Non-pigmented ciliary epithelial cell (primary cell): ENCODE results near the gene TNFRSF25.

Source experiments
- DNase-seq: peaks from one replicate; pipeline ENCODE4 v3.0.0-alpha.2; 2010; ENCODE audit warnings: low read depth

Gene TNFRSF25, protein sequence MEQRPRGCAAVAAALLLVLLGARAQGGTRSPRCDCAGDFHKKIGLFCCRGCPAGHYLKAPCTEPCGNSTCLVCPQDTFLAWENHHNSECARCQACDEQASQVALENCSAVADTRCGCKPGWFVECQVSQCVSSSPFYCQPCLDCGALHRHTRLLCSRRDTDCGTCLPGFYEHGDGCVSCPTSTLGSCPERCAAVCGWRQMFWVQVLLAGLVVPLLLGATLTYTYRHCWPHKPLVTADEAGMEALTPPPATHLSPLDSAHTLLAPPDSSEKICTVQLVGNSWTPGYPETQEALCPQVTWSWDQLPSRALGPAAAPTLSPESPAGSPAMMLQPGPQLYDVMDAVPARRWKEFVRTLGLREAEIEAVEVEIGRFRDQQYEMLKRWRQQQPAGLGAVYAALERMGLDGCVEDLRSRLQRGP

DNA sequence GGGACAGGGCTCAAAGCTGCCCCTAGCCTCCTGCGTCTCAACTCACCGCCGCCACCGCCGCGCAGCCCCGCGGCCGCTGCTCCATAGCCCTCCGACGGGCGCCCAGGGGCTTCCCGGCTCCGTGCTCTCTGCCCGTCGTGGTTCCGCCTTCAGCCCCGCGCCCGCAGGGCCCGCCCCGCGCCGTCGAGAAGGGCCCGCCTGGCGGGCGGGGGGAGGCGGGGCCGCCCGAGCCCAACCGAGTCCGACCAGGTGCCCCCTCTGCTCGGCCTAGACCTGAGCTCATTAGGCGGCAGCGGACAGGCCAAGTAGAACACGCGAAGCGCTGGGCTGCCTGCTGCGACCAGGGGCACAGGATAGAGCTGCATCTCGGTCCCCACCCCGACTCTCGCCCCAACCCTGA, at the start of gene TNFRSF25:
TSS of gene TNFRSF25 (minus strand) at position 151 of the 400 bp plus-strand sequence. CDS start at position 85, 66 bp downstream.
- no peak for DNase-seq

DNA sequence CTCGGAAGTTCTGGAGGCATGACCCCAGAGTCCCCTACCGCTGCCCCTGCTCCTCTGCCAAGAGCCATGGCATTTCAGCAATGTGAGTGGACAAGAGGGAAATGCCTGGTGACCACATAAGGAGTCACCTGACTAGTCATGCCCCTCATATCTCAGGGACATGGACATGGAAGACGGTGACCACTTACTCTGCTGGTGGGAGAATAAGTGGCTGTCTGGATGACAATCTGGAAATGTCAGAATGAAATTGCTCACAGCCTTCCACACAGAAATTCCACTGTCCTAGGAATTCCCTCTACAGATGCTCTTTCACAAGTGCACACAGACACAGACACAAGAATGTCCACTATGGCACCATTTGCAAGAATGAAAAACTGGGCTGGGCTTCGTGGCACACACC, 49.8 kb upstream of the TNFRSF25 start:
- no peak for DNase-seq

DNA sequence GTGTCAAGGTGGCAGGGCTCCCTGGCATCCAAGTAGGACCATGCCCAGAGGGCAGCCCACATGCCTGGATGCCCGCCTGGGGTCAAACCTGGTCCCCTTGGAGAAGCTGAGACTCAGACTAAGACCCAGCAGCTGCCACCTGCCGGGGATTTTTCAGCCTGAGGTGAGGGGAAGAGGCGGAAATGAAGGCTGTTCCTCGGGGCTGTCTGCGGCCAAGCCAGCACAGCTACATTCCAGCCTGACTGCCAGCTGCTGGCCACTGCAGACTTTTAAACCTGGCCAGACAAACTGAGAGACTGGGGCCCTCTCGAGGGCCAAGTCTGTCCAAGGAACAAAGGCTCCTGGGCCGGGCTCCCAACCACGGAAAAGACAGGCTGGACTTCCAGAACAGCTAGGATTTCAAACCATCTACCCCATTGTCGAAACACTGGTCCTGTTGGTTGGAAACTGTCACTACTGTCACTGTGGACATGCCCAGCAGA, 47.4 kb upstream of the TNFRSF25 start:
- no peak for DNase-seq

DNA sequence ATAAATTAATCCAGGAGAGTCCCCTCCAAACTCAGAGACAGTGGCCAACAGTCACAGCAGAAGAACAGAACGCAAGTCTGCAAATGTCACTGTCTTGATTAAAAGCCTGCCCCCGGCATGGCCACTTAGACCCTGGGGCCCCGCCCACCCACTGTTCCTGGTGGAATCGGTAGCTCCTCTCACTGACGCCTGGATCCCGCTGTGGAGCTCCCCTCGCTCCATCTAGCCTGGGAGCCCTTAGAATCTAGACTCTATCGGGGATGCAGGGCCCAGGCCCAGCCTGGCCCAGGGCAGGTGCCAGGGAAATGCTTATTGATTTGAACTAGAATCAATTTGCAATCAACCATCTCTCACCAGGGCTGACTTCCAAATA, 46.9 kb upstream of the TNFRSF25 start:
- DNase-seq: no peak

DNA sequence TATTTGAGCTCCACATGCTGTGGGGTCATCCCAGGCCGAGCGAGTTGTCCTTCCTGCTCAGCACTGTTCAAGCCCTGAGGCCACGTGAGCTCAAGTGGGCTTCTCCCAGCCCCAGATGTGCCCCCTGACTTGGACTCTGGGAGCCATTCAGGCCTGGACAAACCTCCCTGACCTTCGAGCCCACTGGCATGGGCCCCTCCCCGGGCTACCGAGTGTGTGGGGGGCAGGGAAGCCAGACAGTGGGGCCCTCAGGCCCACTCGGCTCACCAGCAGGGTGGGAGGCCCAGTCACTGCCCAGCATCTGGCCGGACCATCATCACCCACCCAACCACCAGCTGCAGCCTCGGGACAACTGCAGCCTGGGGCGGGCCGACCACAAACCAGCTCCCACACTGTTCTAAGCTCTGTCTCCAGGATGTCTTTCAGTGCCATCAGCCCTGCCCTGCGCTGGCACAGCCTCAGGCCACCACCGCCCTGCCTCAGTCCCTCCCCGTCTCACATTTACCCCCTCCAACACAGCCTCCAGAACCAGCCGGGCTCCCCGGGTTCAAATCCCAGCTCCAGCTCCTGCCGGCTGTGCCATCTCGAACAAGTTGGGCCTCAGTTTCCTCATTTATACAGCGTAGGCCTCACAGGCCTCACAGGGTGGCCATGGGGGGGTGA, 46.4 kb upstream of the TNFRSF25 start:
- DNase-seq: no peak

- DNase-seq: no peak
Measured at GRCh38 chr1:6511561-6512244, 45.7 kb upstream of the TNFRSF25 start.

- DNase-seq: no peak
Measured at GRCh38 chr1:6511056-6511455, 45.1 kb upstream of the TNFRSF25 start.

GRCh38 chr1:6510493-6510892, 44.5 kb upstream of the TNFRSF25 start:
- DNase-seq: no peak

DNA sequence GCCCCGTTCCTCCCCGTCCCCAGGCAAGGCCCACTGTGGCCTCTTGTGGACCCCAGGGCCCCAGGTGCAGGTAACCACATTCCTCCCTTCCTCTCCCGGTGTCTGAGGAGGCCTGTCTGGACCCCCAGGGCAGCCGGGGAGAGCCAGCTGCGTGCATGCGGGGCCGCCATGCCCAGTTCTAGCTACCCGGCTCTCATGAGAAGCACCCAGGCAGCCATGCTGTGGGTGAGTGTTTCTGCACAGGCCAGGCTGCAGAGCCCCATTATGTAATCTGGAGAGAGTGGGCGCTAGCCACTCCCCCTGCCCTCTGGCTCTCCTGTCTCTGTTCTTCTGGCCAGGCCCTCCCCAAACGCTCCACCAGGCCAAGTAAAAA, 43.9 kb upstream of the TNFRSF25 start:
- no peak for DNase-seq

DNA sequence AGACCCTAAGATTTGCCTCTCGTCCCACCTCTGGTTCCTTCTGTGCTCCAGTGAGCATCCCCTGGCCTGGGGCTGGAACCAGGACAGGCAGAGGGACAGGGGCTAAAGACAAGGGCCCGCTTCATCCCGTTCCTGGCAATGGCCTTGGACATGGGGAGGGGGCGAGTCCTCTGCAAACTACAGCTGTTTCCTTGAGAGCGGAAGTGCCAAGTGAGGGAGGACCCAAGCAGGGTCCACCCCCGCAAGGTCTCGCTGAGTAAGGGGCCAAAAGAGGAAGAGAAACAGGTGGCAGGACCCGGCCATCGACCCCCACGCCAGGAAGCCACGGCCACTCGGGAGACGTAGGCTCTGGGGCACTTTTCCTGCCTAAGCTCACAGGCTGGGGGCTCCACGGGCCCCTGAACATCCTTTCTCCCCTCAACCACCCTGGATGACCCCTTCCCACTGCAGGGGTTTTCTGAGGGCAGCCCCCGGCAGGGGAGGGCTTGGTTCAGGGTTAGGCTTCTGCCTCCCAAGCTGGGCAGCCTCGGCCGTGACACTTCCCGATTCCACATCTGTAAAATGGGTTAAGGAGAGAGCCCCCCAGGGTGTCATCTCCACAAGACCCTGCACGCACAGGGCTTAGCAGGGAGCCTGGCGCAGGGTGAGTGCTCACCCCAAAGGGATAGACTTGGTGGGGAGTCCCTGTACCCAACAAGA, 43.4 kb upstream of the TNFRSF25 start:
- DNase-seq: no peak

GRCh38 chr1:6508816-6509189, 42.8 kb upstream of the TNFRSF25 start:
- DNase-seq: no peak

- DNase-seq: no peak
Measured at GRCh38 chr1:6508154-6508815, 42.3 kb upstream of the TNFRSF25 start.

DNA sequence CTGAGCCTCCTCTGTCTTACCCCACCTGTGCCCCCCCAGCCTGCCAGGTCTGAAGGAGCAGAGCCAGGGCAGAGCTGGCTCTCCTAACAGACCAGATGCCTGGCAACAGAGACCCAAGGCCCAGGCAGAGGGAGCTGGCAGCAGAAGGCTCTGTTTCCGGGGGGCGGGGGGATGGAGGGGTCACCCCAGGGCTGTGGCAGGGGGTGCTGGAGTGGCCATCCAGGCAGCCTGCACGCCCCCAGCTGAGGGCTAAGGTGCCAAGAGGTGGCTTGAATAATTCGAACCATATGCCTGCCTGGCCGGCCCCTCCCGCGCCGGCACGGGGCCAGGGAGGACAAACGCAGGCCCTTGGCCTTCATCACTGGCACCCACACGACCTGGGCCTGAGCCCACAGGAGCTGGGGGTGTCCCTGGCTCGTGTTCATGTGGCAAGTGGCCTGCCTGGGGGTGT, 41.5 kb upstream of the TNFRSF25 start:
- no peak for DNase-seq

- DNase-seq: no peak
Measured at GRCh38 chr1:6507037-6507428, 41.1 kb upstream of the TNFRSF25 start.

GRCh38 chr1:6506210-6507036, 40.5 kb upstream of the TNFRSF25 start:
- DNase-seq: no peak

DNA sequence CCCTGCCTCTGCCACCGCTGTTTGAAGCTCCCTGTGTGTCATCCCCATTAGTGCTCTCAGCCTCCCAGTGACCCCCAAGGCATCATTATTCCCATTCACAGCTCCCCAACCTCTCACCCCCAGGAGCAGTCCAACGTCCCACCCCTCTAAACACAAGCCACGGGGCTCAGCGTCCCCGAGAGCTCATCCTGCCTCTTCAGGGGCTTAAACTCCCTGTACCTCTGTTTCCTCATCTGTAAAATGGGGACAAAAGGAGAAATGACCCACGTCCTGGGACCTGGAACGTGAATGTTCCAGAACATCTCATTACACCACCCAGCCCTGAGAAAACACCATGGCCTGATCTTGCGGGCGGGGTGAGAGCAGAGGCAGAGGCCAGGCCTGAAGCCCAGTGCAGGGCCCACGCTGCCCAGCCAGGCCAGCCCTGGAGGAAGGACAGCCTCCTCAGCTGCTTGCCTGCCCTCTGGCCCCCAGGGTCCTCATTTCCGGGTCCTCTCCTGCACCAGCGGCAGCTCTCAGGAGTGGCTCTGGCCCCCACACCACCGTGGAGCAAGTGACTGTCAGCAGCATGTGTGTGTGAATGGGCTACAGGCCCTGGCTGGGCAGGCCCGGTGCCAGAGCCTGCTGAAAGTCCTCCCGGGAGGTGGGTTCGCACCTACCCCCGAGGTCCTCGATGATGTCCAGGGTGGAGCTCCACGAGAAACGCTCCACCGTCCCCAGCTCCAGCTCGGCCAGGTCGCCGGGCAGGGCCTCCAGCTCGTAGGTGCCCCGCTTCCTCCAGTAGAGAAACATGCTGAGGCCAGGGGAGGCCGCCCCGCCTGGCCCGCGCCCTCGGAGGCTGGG, 39.6 kb upstream of the TNFRSF25 start:
- DNase-seq: no peak

GRCh38 chr1:6504887-6505286, 38.9 kb upstream of the TNFRSF25 start:
- no peak for DNase-seq

GRCh38 chr1:6503884-6504602, 38.1 kb upstream of the TNFRSF25 start:
- no peak for DNase-seq
